Upper lobe of right lung (tissue), 1 donor: Measurements from ENCODE around the gene SIPA1L3. TPM values are rescaled to one million over a fixed set of nuclear protein-coding genes. Genes with fewer than 3 reads are reported as not detected.

Source experiments
- ATAC-seq: fragments of 200-7000 bp; cut with Tn5 transposase; one replicate; pipeline ENCODE4 v1.9.1; 2020; ENCODE audit warnings: mild to moderate bottlenecking, moderate library complexity
- DNase-seq: peaks from one replicate; pipeline ENCODE4 v3.0.0-alpha.2; 2020
- H3K27ac ChIP-seq: fragments of 200-600 bp; one replicate; pipeline ENCODE4 v1.8.0; 2022
- H3K27me3 ChIP-seq: fragments of 200-600 bp; one replicate; pipeline ENCODE4 v1.8.0; 2022; ENCODE audit warnings: mild to moderate bottlenecking
- H3K36me3 ChIP-seq: fragments of 200-600 bp; one replicate; pipeline ENCODE4 v1.8.0; 2022
- H3K4me1 ChIP-seq: fragments of 200-600 bp; one replicate; pipeline ENCODE4 v1.8.0; 2022
- H3K4me3 ChIP-seq: fragments of 200-600 bp; one replicate; pipeline ENCODE4 v1.8.0; 2022; ENCODE audit warnings: mild to moderate bottlenecking
- H3K9me3 ChIP-seq: fragments of 200-600 bp; one replicate; pipeline ENCODE4 v1.8.0; 2022
- CTCF ChIP-seq: fragments of 200-600 bp; IDR thresholded peaks from one replicate; pipeline ENCODE4 v1.8.0; 2022; ENCODE audit warnings: antibody characterized with exemption
- intact Hi-C: fragments of 100-400 bp; cut with DNase I; formaldehyde crosslinking; loops from one replicate; pipeline ENCODE4 v1.11.0; 2022
- total RNA-seq: library from RNA; stranded (reverse); fragmentation: NEBNext Ultra II Directional; extraction: Animal tissue kit (Norgen Biotek cat#: 25700); gene quantifications from one replicate; pipeline ENCODE4 v1.2.1, GENCODE V29; 2021
- donor health status: DM: no; HTN: yes; CAD: no; lungs with severe emphysema.

The SIPA1L3 gene
- total RNA-seq, 1 donor from 2014 or later: 66.3 TPM

GRCh38 chr19:38072776-38073750, 166.1 kb downstream of the SIPA1L3 start:
- no peak overlapping the region for H3K4me3 ChIP-seq
- DNase-seq (no peak), ATAC-seq (peak; percentile 77)
- no peak for TF ChIP-seq CTCF
- no peaks in the 10 kb centered on the region for H3K4me1 ChIP-seq
- intact Hi-C loops: no loop called here
- no peaks in the 10 kb centered on the region for H3K36me3 ChIP-seq
- no peaks in the 10 kb centered on the region for H3K9me3 ChIP-seq
- H3K27me3 ChIP-seq: no peaks in the 10 kb centered on the region
- no peak overlapping the region for H3K27ac ChIP-seq

GRCh38 chr19:38073841-38074685, 167.1 kb downstream of the SIPA1L3 start:
- intact Hi-C loops: no loop called here
- no peaks in the 10 kb centered on the region for H3K36me3 ChIP-seq
- H3K9me3 ChIP-seq: no peaks in the 10 kb centered on the region
- DNase-seq: no peak
- H3K4me3 ChIP-seq: no peak overlapping the region
- ATAC-seq: no peak
- no peaks in the 10 kb centered on the region for H3K4me1 ChIP-seq
- TF ChIP-seq CTCF: no peak
- no peaks in the 10 kb centered on the region for H3K27me3 ChIP-seq
- H3K27ac ChIP-seq: no peak overlapping the region

GRCh38 chr19:38076337-38076736, 169.3 kb downstream of the SIPA1L3 start:
- Histone ChIP-seq H3K36me3 (no peaks in the 10 kb centered on the region), H3K27me3 (no peaks in the 10 kb centered on the region), H3K9me3 (no peaks in the 10 kb centered on the region), H3K27ac (no peak overlapping the region), H3K4me3 (no peak overlapping the region), H3K4me1 (no peaks in the 10 kb centered on the region)
- DNase-seq (no peak), ATAC-seq (no peak)
- intact Hi-C loops: no loop called here
- TF ChIP-seq CTCF: no peak

- intact Hi-C loops: no loop called here
Observed at GRCh38 chr19:38078302-38078930, 171.4 kb downstream of the SIPA1L3 start.

More at GRCh38 chr19:38078302-38078930, 171.4 kb downstream of the SIPA1L3 start:
- Histone ChIP-seq H3K4me3 (no peak overlapping the region), H3K27ac (no peak overlapping the region), H3K9me3 (no peaks in the 10 kb centered on the region), H3K36me3 (peaks cover 12% of the 10 kb centered on the region), H3K4me1 (no peaks in the 10 kb centered on the region), H3K27me3 (no peaks in the 10 kb centered on the region)
- no peak for ATAC-seq
- no peak for TF ChIP-seq CTCF
- DNase-seq: no peak
